AG04450 (cell line): ENCODE measurements around the gene MMUT. TPM values are rescaled to one million over a fixed set of nuclear protein-coding genes. Genes with fewer than 3 reads are reported as not detected.

Experiments
- CTCF ChIA-PET: fragments of 300-600, 350-600 bp; formaldehyde crosslinking; extraction: SDS; loops from one replicate; lab custom pipeline; 2022; ENCODE audit warnings: antibody characterized with exemption, inconsistent platforms; lab: Charles Lee
- POLR2A ChIA-PET: fragments of 350-600 bp; formaldehyde crosslinking; extraction: SDS; loops from one replicate; lab custom pipeline; 2021; ENCODE audit warnings: antibody characterized with exemption, inconsistent platforms; lab: Yijun Ruan, JAX
- DNase-seq: peaks from one replicate; pipeline ENCODE4 v3.0.0-alpha.2; 2011; ENCODE audit warnings: low read depth, low spot score
- H3K27ac ChIP-seq: one replicate; pipeline ENCODE4 v1.5.1; 2012; ENCODE audit warnings: low read depth, low read length, control low read depth
- H3K27me3 ChIP-seq: one replicate; pipeline ENCODE4 v1.6.0; 2012; ENCODE audit warnings: low read length; ENCODE audit not compliant: control insufficient read depth, insufficient read depth
- H3K4me3 ChIP-seq: 2 replicates; pipeline ENCODE4 v1.5.1; 2011; ENCODE audit warnings: mild to moderate bottlenecking, low read depth, low read length, control low read depth
- H3K9me3 ChIP-seq: 2 replicates; pipeline ENCODE4 v1.5.1; 2012; ENCODE audit warnings: low read length; ENCODE audit not compliant: control insufficient read depth, insufficient read depth
- polyA minus RNA-seq: library from RNA; depleted of rRNA, polyadenylated mRNA; stranded (reverse); fragments of >200 nt; gene quantifications from 2 replicates; pipeline ENCODE4 v1.2.3, GENCODE V29; 2011; rRNA and poly(A)+ RNA removed
- polyA plus RNA-seq: library from polyadenylated mRNA; depleted of rRNA; stranded (reverse); fragments of >200 nt; gene quantifications from 2 replicates; pipeline ENCODE4 v1.2.3, GENCODE V29; 2011; rRNA removed
- TF ChIP-seq, protein P1 (sequence below): IDR thresholded peaks from 2 replicates; pipeline ENCODE4 v1.5.1; 2011; ENCODE audit warnings: low read depth, low read length, control low read depth, inconsistent platforms

Gene MMUT
- polyA plus RNA-seq = 19.9 and 26.8 TPM in 2 replicates
- 12.6 and 16.9 TPM in 2 replicates for polyA minus RNA-seq

DNA sequence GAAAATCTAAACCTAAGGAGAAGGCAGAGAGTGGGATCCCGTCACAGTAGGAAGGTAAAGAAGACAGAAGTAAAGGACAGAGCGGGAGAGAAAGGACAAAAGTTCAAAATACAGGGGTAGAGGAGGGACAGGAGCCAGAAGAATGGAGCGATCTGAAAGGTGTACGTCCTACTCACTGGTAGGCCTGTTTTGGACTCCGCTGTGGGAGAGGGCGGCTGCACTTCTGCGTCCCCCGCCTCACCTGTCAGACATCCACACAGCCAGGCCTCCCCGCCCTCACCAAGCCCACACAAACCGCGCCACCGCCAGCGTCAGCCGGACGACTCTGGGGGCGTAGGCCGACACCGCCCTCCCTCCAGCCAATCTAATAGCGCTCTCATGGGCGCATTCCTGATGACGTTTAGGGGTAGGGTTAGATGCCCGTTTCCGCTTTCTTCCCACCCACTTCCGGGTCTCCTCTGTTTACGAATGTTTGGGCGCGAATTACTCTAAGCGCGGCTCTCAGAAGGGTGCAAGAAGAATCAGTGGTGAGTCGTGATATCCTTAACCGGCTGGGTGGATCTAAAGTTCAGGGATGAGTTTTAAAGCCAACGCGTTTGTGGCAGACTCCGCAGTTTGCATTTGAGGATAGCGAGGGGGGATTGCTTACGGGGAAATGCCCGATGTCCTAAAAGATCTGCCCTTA is at the start of gene MMUT, which contains the start of gene CENPQ:
Gene MMUT, minus strand, starts transcription at position 327 of the 685 bp plus-strand sequence. CDS start 3,787 bp downstream, outside the sequence.
Gene CENPQ, plus strand, starts transcription at position 444 of the 685 bp plus-strand sequence. CDS start 6,807 bp downstream, outside the sequence.
- Histone ChIP-seq H3K4me3 (peak within 1 kb of the TSS; percentile 94), H3K27ac (peak within 1 kb of the TSS; percentile 65), H3K27me3 (no peaks in the 10 kb centered on the region), H3K9me3 (no peaks in the 10 kb centered on the region)
- POLR2A ChIA-PET = no interaction called here
- CTCF ChIA-PET = interaction anchor here (1.6 kb wide), 2 partner anchors 10 to 53 kb away, joined by 6 to 7 read pairs; no protein-coding TSS in a partner anchor
- TF ChIP-seq, protein P1, sequence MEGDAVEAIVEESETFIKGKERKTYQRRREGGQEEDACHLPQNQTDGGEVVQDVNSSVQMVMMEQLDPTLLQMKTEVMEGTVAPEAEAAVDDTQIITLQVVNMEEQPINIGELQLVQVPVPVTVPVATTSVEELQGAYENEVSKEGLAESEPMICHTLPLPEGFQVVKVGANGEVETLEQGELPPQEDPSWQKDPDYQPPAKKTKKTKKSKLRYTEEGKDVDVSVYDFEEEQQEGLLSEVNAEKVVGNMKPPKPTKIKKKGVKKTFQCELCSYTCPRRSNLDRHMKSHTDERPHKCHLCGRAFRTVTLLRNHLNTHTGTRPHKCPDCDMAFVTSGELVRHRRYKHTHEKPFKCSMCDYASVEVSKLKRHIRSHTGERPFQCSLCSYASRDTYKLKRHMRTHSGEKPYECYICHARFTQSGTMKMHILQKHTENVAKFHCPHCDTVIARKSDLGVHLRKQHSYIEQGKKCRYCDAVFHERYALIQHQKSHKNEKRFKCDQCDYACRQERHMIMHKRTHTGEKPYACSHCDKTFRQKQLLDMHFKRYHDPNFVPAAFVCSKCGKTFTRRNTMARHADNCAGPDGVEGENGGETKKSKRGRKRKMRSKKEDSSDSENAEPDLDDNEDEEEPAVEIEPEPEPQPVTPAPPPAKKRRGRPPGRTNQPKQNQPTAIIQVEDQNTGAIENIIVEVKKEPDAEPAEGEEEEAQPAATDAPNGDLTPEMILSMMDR = no peak
- peak; percentile 71 for DNase-seq

DNA sequence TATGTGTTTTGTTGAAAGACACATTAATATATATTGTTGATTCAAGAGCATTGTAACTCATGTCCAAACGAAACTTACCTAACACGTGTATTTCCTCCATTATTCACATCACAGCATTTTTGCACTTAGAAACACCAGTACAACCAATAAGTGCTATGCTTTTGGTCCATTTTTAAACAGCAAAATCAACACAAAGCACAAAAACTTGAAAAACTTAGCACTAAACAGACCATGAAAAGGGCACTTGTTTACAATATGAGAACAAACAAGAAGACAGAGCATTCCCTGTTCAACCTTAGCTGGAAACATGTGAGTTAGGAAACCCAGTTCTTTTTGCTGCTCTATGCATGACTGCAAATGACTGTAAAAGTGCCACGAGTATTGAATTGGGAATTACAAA is 46.3 kb upstream of the MMUT start:
- no peak for DNase-seq
- no peak overlapping the region for H3K4me3 ChIP-seq
- no peak overlapping the region for H3K27ac ChIP-seq
- ChIA-PET CTCF (no interaction called here), POLR2A (no interaction called here)
- TF ChIP-seq, protein P1 = no peak
- no peaks in the 10 kb centered on the region for H3K9me3 ChIP-seq
- H3K27me3 ChIP-seq = peaks cover 3% of the 10 kb centered on the region

DNA sequence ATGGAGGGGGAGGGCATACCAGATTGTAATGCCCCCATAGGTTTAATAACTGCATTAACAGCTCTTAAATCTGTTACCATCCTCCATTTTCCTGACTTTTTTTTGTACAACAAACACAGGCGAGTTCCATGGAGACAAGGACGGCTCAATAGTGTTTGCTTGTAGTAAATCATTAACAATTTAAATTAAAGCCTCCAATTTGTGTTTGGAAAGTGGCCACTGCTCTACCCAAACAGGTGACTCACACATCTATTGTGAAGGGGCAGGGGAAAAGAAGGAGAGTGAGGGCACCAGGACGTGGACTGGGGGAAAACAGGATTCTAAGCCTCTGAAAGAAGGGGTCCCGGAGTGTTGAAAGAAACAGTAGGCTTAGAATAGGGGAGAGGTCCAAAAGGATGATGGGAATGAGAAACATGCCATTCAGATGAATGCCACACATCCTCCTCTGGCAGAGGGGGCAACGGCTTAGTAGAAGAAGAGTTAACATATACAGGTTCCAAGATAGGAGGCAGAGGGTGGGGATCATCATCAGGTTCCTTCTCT is 43.6 kb upstream of the MMUT start:
- peaks cover 3% of the 10 kb centered on the region for H3K27me3 ChIP-seq
- CTCF ChIA-PET = no interaction called here
- POLR2A ChIA-PET = no interaction called here
- TF ChIP-seq, protein P1 = no peak
- H3K27ac ChIP-seq = no peak overlapping the region
- no peak overlapping the region for H3K4me3 ChIP-seq
- no peak for DNase-seq
- H3K9me3 ChIP-seq = no peaks in the 10 kb centered on the region

DNA sequence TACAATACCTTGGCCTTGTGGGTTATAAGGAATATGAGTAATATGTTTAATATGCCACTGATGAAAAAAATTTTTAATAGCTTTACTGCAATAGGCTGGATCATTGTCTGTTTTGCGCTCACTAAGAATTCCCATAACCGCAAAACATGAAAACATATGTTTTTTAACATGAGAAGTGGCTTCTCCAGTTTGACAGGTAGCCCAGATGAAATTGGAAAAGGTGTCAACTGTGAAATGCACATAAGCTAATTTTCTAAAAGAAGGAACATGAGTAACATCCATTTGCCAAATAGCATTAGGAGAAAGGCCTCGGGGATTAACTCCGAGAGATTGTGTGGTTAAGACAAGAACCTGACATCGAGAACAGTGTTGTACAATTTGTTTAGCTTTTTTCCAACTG is 41.6 kb upstream of the MMUT start:
- no peak for DNase-seq
- no peaks in the 10 kb centered on the region for H3K9me3 ChIP-seq
- no peak overlapping the region for H3K4me3 ChIP-seq
- H3K27me3 ChIP-seq = no peaks in the 10 kb centered on the region
- TF ChIP-seq, protein P1 = no peak
- H3K27ac ChIP-seq = no peak overlapping the region
- ChIA-PET CTCF (interaction anchor here (0.6 kb wide), 1 partner anchor 29 kb away, joined by 5 read pairs; no protein-coding TSS in a partner anchor), POLR2A (no interaction called here)

DNA sequence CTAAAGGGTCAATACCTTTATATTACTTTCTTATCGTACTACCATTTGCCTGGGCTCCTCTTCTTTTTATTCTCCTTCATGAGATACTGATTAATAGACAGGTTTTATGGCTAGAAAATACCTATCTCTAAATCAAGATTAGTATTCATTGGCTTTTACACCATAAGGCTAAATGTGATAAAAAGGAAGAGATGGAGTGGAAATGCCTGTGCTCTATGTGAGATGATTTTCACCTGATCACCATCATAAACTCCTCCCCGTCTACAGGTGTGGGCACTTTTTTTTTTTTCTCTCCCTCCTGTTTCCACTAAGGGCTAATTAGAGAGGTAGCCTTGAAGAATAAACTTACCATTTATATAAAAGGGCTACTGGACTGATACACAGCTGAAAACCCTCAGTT is 36.6 kb upstream of the MMUT start, which contains the start of gene GLYATL3:
Gene GLYATL3, plus strand, starts transcription at position 301 of the 400 bp plus-strand sequence. CDS start 12,068 bp downstream, outside the sequence.
- ChIA-PET CTCF (no interaction called here), POLR2A (no interaction called here)
- no peaks in the 10 kb centered on the region for H3K9me3 ChIP-seq
- no peak for DNase-seq
- H3K27me3 ChIP-seq = no peaks in the 10 kb centered on the region
- no peak within 1 kb of the TSS for H3K27ac ChIP-seq
- no peak within 1 kb of the TSS for H3K4me3 ChIP-seq
- TF ChIP-seq, protein P1 = no peak
